ENCODE results near the gene GNAS-AS1.

- no peak for TF ChIP-seq RAD21 (IDR thresholded peaks at IDR 0.05; ENCODE audit: low read depth)
- TF ChIP-seq CEBPB (IDR thresholded peaks at IDR 0.05): no peak
- TF ChIP-seq TAF1 (IDR thresholded peaks at IDR 0.05; ENCODE audit: low read depth): no peak
These were observed 42.2 kb downstream of the GNAS-AS1 start for GRCh38 chr20:58808271-58809046.
